Caco-2 (cell line): Measurements from ENCODE around the gene ZNF823. TPM values are rescaled to one million over a fixed set of nuclear protein-coding genes. Genes with fewer than 3 reads are reported as not detected.

ENCODE experiments used
- BruUV-seq: library from RNA; stranded (reverse); fragments of 400-500 nt; replicated peaks from 2 replicates; lab custom pipeline; 2021; lab: Mats Ljungman, UMichigan
- CTCF ChIA-PET: fragments of 300-600 bp; sonication (Branson Sonifier 250); formaldehyde crosslinking; loops from one replicate; lab custom pipeline; 2022; ENCODE audit warnings: antibody characterized with exemption; lab: Charles Lee
- POLR2A ChIA-PET: fragments of 300-600 bp; sonication (Branson Sonifier 250); formaldehyde crosslinking; loops from one replicate; lab custom pipeline; 2022; ENCODE audit warnings: antibody characterized with exemption; lab: Charles Lee
- DNase-seq, 2 experiments: peaks; one replicate each; pipeline versions ENCODE4 v3.0.0 to v3.0.0-alpha.2; 2020 to 2022
- H3K27me3 ChIP-seq: replicated peaks from 2 replicates; pipeline ENCODE4 v1.6.0; 2011; ENCODE audit warnings: low read length; ENCODE audit not compliant: control insufficient read depth, insufficient read depth
- H3K36me3 ChIP-seq: 2 replicates; pipeline ENCODE4 v1.5.1; 2011; ENCODE audit warnings: low read length; ENCODE audit not compliant: control insufficient read depth, insufficient read depth
- H3K4me1 ChIP-seq: fragments of 250-450 bp; sonication (Bioruptor Pico); 2 replicates; pipeline ENCODE4 v1.5.1; 2020; ENCODE audit warnings: mild to moderate bottlenecking
- H3K4me3 ChIP-seq: 2 replicates; pipeline ENCODE4 v1.5.1; 2011; ENCODE audit warnings: low read depth, mild to moderate bottlenecking, control low read depth, low read length
- H3K9me3 ChIP-seq: fragments of 250-450 bp; sonication (Bioruptor Pico); 2 replicates; pipeline ENCODE4 v1.5.1; 2020; ENCODE audit warnings: mild to moderate bottlenecking, moderate library complexity
- H3K27ac Mint-ChIP-seq: one replicate; pipeline ENCODE4 v1.8.0; 2022; ENCODE audit warnings: mixed read lengths; ENCODE audit not compliant: unreplicated experiment
- H3K27me3 Mint-ChIP-seq: one replicate; pipeline ENCODE4 v1.8.0; 2022; ENCODE audit warnings: mixed read lengths; ENCODE audit not compliant: insufficient read depth, unreplicated experiment
- H3K36me3 Mint-ChIP-seq: one replicate; pipeline ENCODE4 v1.8.0; 2022; ENCODE audit warnings: mild to moderate bottlenecking, mixed read lengths; ENCODE audit not compliant: insufficient read depth, unreplicated experiment
- H3K4me1 Mint-ChIP-seq: one replicate; pipeline ENCODE4 v1.8.0; 2022; ENCODE audit warnings: low read depth, mixed read lengths; ENCODE audit not compliant: unreplicated experiment
- H3K4me3 Mint-ChIP-seq: one replicate; pipeline ENCODE4 v1.8.0; 2022; ENCODE audit warnings: mild to moderate bottlenecking, moderate library complexity, mixed read lengths; ENCODE audit not compliant: unreplicated experiment
- H3K9me3 Mint-ChIP-seq: one replicate; pipeline ENCODE4 v1.8.0; 2022; ENCODE audit warnings: mixed read lengths; ENCODE audit not compliant: unreplicated experiment
- intact Hi-C: fragments of 100-400 bp; cut with micrococcal nuclease; formaldehyde crosslinking; loops from one replicate; pipeline ENCODE4 v1.10.0; 2022; ENCODE audit not compliant: unreplicated experiment
- total RNA-seq: library from RNA; stranded (reverse); gene quantifications from 2 replicates; pipeline ENCODE4 v1.2.3, GENCODE V29; 2022
- TF ChIP-seq, protein P1 (sequence below), 2 experiments: fragments of 200-600 bp in 1 of 2; IDR thresholded peaks; 1 replicate in 1 of 2; 2 replicates in 1 of 2; pipeline versions ENCODE4 v1.5.1 to v1.8.0; 2011 to 2022; ENCODE audit warnings: antibody characterized with exemption in 1 of 2, control low read depth in 1 of 2, inconsistent platforms in 1 of 2, low read depth in 1 of 2, low read length in 1 of 2, mild to moderate bottlenecking in 1 of 2, moderate library complexity in 1 of 2; ENCODE audit not compliant: insufficient read depth in 1 of 2, severe bottlenecking in 1 of 2, unreplicated experiment in 1 of 2

ZNF823 gene
- total RNA-seq, 1 experiment from 2014 or later: 12.1 TPM

DNA sequence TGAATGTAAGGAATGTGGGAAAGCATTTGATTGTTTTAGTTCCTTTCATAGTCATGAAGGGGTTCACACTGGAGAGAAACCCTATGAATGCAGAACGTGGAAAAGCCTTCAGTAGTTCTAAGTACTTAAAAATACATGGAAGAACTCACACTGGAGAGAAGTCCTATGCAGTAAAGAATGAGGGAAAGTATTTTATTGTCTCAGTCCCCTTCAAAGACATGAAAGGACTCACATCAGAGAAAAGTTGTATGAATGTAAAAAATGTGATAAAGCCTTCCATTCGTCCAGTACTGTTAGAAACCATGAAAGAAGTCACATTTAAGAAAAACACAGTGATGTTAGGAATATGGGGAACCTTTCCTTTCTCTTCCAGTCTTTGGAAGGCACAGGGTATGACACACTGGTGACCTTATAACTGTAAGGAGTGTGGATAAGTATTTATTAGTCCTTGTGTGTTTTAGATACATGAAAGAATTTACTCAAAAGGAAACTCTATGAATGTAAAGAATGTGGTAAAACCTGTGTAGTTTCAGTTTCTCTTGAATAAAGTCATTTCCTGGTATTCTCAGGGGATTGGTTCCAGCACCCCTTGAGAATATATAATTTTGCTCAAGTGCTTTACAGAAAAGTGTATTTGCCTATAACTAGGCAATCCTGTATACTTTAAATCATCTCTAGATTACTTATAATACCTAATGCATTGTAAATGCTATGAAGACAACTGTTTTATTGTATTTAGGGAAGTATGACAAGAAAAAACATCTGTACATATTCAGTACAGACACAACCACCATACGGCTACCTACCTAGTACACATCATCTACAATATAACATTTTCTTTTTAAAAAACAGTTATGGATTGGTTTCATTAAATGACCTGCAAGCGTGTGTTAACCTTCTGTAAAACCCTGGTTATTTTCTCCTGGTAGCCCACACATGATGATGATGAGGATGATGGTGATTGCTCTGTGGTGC is 52.8 kb downstream of the ZNF823 start:
- H3K4me3 ChIP-seq: no peak overlapping the region
- no peak overlapping the region for H3K27ac Mint-ChIP-seq
- intact Hi-C loops: no loop called here
- ChIA-PET POLR2A (no interaction called here), CTCF (no interaction called here)
- no peak overlapping the region for H3K4me3 Mint-ChIP-seq
- no peaks in the 10 kb centered on the region for H3K4me1 Mint-ChIP-seq
- no peaks in the 10 kb centered on the region for H3K27me3 ChIP-seq
- peaks cover 34% of the 10 kb centered on the region for H3K9me3 ChIP-seq
- peaks cover 38% of the 10 kb centered on the region for H3K36me3 Mint-ChIP-seq
- BruUV-seq: no TSS peak
- H3K9me3 Mint-ChIP-seq: peaks cover 24% of the 10 kb centered on the region
- DNase-seq: no peak
- H3K4me1 ChIP-seq: peaks cover 12% of the 10 kb centered on the region
- no peaks in the 10 kb centered on the region; the same call in 1 of the 2 replicates for H3K36me3 ChIP-seq
- H3K27me3 Mint-ChIP-seq: no peaks in the 10 kb centered on the region
- TF ChIP-seq, protein P1, sequence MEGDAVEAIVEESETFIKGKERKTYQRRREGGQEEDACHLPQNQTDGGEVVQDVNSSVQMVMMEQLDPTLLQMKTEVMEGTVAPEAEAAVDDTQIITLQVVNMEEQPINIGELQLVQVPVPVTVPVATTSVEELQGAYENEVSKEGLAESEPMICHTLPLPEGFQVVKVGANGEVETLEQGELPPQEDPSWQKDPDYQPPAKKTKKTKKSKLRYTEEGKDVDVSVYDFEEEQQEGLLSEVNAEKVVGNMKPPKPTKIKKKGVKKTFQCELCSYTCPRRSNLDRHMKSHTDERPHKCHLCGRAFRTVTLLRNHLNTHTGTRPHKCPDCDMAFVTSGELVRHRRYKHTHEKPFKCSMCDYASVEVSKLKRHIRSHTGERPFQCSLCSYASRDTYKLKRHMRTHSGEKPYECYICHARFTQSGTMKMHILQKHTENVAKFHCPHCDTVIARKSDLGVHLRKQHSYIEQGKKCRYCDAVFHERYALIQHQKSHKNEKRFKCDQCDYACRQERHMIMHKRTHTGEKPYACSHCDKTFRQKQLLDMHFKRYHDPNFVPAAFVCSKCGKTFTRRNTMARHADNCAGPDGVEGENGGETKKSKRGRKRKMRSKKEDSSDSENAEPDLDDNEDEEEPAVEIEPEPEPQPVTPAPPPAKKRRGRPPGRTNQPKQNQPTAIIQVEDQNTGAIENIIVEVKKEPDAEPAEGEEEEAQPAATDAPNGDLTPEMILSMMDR (IDR thresholded peaks at IDR 0.05; ENCODE audit: insufficient read depth in 1 of 2, low read depth in 1 of 2, low read length in 1 of 2, severe bottlenecking in 1 of 2, unreplicated experiment in 1 of 2): no peak

DNA sequence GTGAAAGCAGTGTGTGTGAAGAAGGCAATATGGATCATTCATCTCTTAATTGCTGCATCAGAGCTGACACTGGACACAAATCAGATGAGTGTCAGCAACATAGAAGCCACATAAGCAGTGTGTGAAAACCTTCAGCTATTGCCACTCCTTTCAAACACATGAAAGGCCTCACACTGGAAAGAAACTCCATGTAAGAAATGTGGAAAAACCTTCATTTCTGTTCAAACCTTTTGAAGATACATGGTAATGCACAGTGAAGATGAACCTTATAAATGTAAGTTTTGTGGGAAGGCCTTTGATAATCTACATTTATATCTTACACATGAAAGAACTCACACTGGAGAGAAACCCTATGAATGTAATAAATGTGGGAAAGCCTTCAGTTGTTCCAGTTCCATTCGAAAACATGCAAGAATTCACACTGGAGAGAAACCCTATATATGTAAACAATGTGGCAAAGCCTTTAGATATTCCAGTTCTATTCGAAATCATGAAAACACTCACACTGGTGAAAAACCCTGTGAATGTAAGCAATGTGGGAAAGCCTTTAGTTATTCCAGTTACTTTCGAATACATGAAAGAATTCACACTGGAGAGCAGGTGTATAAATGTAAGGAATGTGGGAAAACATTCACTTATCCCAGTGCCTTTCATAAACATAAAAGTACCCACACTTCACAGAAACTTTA is 53.6 kb downstream of the ZNF823 start:
- ChIA-PET POLR2A (no interaction called here), CTCF (no interaction called here)
- no peak for DNase-seq
- Histone ChIP-seq H3K27me3 (no peaks in the 10 kb centered on the region), H3K9me3 (peaks cover 34% of the 10 kb centered on the region), H3K4me1 (peaks cover 12% of the 10 kb centered on the region), H3K4me3 (no peak overlapping the region), H3K36me3 (no peaks in the 10 kb centered on the region; the same call in 1 of the 2 replicates)
- peaks cover 31% of the 10 kb centered on the region for H3K9me3 Mint-ChIP-seq
- H3K4me1 Mint-ChIP-seq: no peaks in the 10 kb centered on the region
- TF ChIP-seq, protein P1 (IDR thresholded peaks at IDR 0.05; ENCODE audit: insufficient read depth in 1 of 2, low read depth in 1 of 2, low read length in 1 of 2, severe bottlenecking in 1 of 2, unreplicated experiment in 1 of 2): no peak
- H3K27ac Mint-ChIP-seq: no peak overlapping the region
- peaks cover 45% of the 10 kb centered on the region for H3K36me3 Mint-ChIP-seq
- H3K4me3 Mint-ChIP-seq: no peak overlapping the region
- BruUV-seq: no TSS peak
- intact Hi-C loops: no loop called here
- H3K27me3 Mint-ChIP-seq: no peaks in the 10 kb centered on the region

DNA sequence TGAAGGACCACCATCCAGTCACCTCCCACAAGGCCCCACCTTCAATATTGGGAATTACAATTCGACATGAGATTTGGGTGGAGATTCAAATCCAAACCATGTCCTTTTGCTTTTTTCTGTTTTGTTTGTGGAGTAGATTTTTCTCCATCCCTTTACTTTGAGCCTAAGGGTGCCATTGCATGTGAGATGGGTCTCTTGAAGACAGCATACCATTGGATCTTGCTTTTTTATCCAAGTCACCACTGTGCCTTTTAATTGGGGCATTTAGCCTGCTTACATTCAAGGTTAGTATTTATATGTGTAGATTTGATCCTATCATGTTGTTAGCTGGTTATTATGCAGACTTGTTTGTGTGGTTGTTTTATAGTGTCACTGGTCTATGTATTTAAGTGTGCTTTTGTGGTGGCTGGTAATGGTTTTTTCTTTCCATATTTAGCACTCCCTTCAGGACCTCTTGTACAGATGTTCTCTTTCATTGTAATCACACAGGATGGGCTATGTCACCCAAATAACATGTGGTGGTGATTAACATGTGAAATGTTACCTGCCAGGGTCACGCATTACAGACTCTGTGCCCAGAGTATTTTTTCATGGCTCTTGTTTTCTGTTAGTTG is 58.0 kb downstream of the ZNF823 start:
- Histone ChIP-seq H3K9me3 (peaks cover 25% of the 10 kb centered on the region), H3K4me3 (no peak overlapping the region), H3K4me1 (peaks cover 3% of the 10 kb centered on the region), H3K27me3 (no peaks in the 10 kb centered on the region), H3K36me3 (no peaks in the 10 kb centered on the region)
- intact Hi-C loops: no loop called here
- Mint-ChIP-seq H3K36me3 (peaks cover 37% of the 10 kb centered on the region), H3K4me1 (no peaks in the 10 kb centered on the region), H3K27ac (no peak overlapping the region), H3K4me3 (no peak overlapping the region), H3K9me3 (peaks cover 21% of the 10 kb centered on the region), H3K27me3 (no peaks in the 10 kb centered on the region)
- no TSS peak for BruUV-seq
- POLR2A ChIA-PET: no interaction called here
- TF ChIP-seq, protein P1 (IDR thresholded peaks at IDR 0.05; ENCODE audit: insufficient read depth in 1 of 2, low read depth in 1 of 2, low read length in 1 of 2, severe bottlenecking in 1 of 2, unreplicated experiment in 1 of 2): no peak
- CTCF ChIA-PET: no interaction called here
- no peak for DNase-seq
